Measurements from ENCODE around the gene TMEM256. TPM values are rescaled to one million over a fixed set of nuclear protein-coding genes. Genes with fewer than 3 reads are reported as not detected.

The TMEM256 gene
- total RNA-seq, 1 donor from 2014 or later = 102 TPM

GRCh38 chr17:7417056-7417655, 13.3 kb upstream of the TMEM256 start:
- H3K4me1 Mint-ChIP-seq (ENCODE audit: low read depth) = peaks cover 9% of the 10 kb centered on the region
- peaks cover under 1% of the 10 kb centered on the region for H3K36me3 Mint-ChIP-seq (ENCODE audit: insufficient read depth)
- no peak for DNase-seq (ENCODE audit: low spot score, unreplicated experiment)
- H3K4me3 Mint-ChIP-seq (ENCODE audit: low read depth) = no peak overlapping the region
- H3K27ac Mint-ChIP-seq = no peak overlapping the region
- H3K9me3 Mint-ChIP-seq (ENCODE audit: low read depth) = no peaks in the 10 kb centered on the region
- no peaks in the 10 kb centered on the region for H3K27me3 Mint-ChIP-seq
- TF ChIP-seq CTCF (IDR thresholded peaks at IDR 0.05; ENCODE audit: unreplicated experiment) = no peak

GRCh38 chr17:7416323-7416722, 12.4 kb upstream of the TMEM256 start:
- Mint-ChIP-seq H3K27ac (no peak overlapping the region), H3K9me3 (ENCODE audit: low read depth) (no peaks in the 10 kb centered on the region), H3K36me3 (ENCODE audit: insufficient read depth) (peaks cover 1% of the 10 kb centered on the region)

GRCh38 chr17:7415784-7416183, 11.9 kb upstream of the TMEM256 start:
- no peaks in the 10 kb centered on the region for H3K27me3 Mint-ChIP-seq
- DNase-seq (ENCODE audit: low spot score, unreplicated experiment) = no peak
- no peak overlapping the region for H3K4me3 Mint-ChIP-seq (ENCODE audit: low read depth)
- no peak for TF ChIP-seq CTCF (IDR thresholded peaks at IDR 0.05; ENCODE audit: unreplicated experiment)
- H3K27ac Mint-ChIP-seq = no peak overlapping the region
- H3K9me3 Mint-ChIP-seq (ENCODE audit: low read depth) = no peaks in the 10 kb centered on the region
- peaks cover 1% of the 10 kb centered on the region for H3K36me3 Mint-ChIP-seq (ENCODE audit: insufficient read depth)
- peaks cover 9% of the 10 kb centered on the region for H3K4me1 Mint-ChIP-seq (ENCODE audit: low read depth)

More at GRCh38 chr17:7416323-7416722, 12.4 kb upstream of the TMEM256 start:
- Mint-ChIP-seq H3K4me3 (ENCODE audit: low read depth) (no peak overlapping the region), H3K27me3 (no peaks in the 10 kb centered on the region), H3K4me1 (ENCODE audit: low read depth) (peaks cover 9% of the 10 kb centered on the region)
- TF ChIP-seq CTCF (IDR thresholded peaks at IDR 0.05; ENCODE audit: unreplicated experiment) = no peak
- DNase-seq (ENCODE audit: low spot score, unreplicated experiment) = no peak

GRCh38 chr17:7414837-7415236, 10.9 kb upstream of the TMEM256 start:
- peaks cover 2% of the 10 kb centered on the region for H3K27me3 Mint-ChIP-seq
- no peak overlapping the region for H3K4me3 Mint-ChIP-seq (ENCODE audit: low read depth)
- H3K27ac Mint-ChIP-seq = no peak overlapping the region
- no peak for DNase-seq (ENCODE audit: low spot score, unreplicated experiment)
- no peak for TF ChIP-seq CTCF (IDR thresholded peaks at IDR 0.05; ENCODE audit: unreplicated experiment)
- H3K9me3 Mint-ChIP-seq (ENCODE audit: low read depth) = no peaks in the 10 kb centered on the region
- H3K4me1 Mint-ChIP-seq (ENCODE audit: low read depth) = peaks cover 6% of the 10 kb centered on the region
- peaks cover 6% of the 10 kb centered on the region for H3K36me3 Mint-ChIP-seq (ENCODE audit: insufficient read depth)

GRCh38 chr17:7413346-7413985, 9.6 kb upstream of the TMEM256 start:
- no peak for TF ChIP-seq CTCF (IDR thresholded peaks at IDR 0.05; ENCODE audit: unreplicated experiment)
- no peak overlapping the region for H3K4me3 Mint-ChIP-seq (ENCODE audit: low read depth)
- peaks cover 1% of the 10 kb centered on the region for H3K4me1 Mint-ChIP-seq (ENCODE audit: low read depth)
- H3K9me3 Mint-ChIP-seq (ENCODE audit: low read depth) = no peaks in the 10 kb centered on the region
- H3K27ac Mint-ChIP-seq = no peak overlapping the region
- H3K27me3 Mint-ChIP-seq = peaks cover 10% of the 10 kb centered on the region
- H3K36me3 Mint-ChIP-seq (ENCODE audit: insufficient read depth) = peaks cover 14% of the 10 kb centered on the region
- DNase-seq (ENCODE audit: low spot score, unreplicated experiment) = no peak
